Colonic mucosa (tissue), 4 donors: Measurements from ENCODE around the gene PATJ. TPM values are rescaled to one million over a fixed set of nuclear protein-coding genes. Genes with fewer than 3 reads are reported as not detected.
"Not testable (repeated sequence)": the region's sequence is repeated elsewhere in the genome, so short reads cannot be mapped to it uniquely, and the experiment has no call there.

ENCODE experiments used
- DNase-seq: peaks from one replicate; pipeline ENCODE4 v3.0.0-alpha.2; 2020
- H3K27ac ChIP-seq: fragments of 200-600 bp; one replicate; pipeline ENCODE4 v1.8.0; 2021
- H3K27me3 ChIP-seq: fragments of 200-600 bp; one replicate; pipeline ENCODE4 v1.8.0; 2021
- H3K36me3 ChIP-seq: fragments of 200-600 bp; one replicate; pipeline ENCODE4 v1.8.0; 2021
- H3K4me1 ChIP-seq: fragments of 200-600 bp; one replicate; pipeline ENCODE4 v1.8.0; 2021; ENCODE audit warnings: mild to moderate bottlenecking
- H3K4me3 ChIP-seq: fragments of 200-600 bp; one replicate; pipeline ENCODE4 v1.8.0; 2021
- H3K9ac ChIP-seq, 2 donors: one replicate each; pipeline ENCODE4 v1.7.0; 2013; ENCODE audit warnings: control low read depth in 2 of 2, low read depth in 2 of 2, low read length in 2 of 2
- H3K9me3 ChIP-seq: fragments of 200-600 bp; one replicate; pipeline ENCODE4 v1.8.0; 2021
- CTCF ChIP-seq: fragments of 200-600 bp; IDR thresholded peaks from one replicate; pipeline ENCODE4 v1.8.0; 2022; ENCODE audit warnings: antibody characterized with exemption, mild to moderate bottlenecking
- intact Hi-C: fragments of 100-400 bp; cut with DNase I; formaldehyde crosslinking; loops from one replicate; pipeline ENCODE4 v1.14.1; 2022
- total RNA-seq, 2 donors: library from RNA; stranded (reverse); fragmentation: NEBNext Ultra II Directional in 1 of 2; extraction: Animal tissue kit (Norgen Biotek cat#: 25700) in 1 of 2; gene quantifications; one replicate each; pipeline ENCODE4 v1.2.1, GENCODE V29; 2021
- donor health status: healthy.
- donor health status: DM: no; HTN: no; CAD: no.
- donor health status: DM: no; HTN: no; CAD: no.

The PATJ gene
- total RNA-seq, 2 donors from 2014 or later, result 65.6 to 69.0 TPM

- no peak overlapping the region for H3K4me3 ChIP-seq
- no peak overlapping the region for H3K9ac ChIP-seq
- TF ChIP-seq CTCF, result no peak
Measured at GRCh38 chr1:62210960-62211359, 468.7 kb downstream of the PATJ start.

DNA sequence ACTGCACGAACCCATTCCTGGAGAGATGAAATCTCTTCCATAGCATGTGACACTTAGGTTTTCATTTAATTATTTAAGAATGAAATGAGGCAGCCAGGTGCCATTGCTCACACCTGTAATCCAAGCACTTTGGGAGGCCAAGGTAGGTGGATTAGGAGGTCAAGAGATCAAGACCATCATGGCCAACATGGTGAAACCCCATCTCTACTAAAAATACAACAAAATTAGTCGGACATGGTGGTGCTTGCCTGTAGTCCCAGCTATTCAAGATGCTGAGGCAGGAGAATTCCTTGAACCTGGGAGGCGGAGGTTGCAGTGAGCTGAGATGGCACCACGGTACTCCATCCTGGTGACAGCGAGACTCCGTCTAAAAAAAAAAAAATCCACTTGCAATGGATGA, 470.1 kb downstream of the PATJ start:
- no peak for TF ChIP-seq CTCF
- Histone ChIP-seq H3K36me3 (no peaks in the 10 kb centered on the region), H3K4me3 (no peak overlapping the region), H3K27me3 (no peaks in the 10 kb centered on the region), H3K9me3 (no peaks in the 10 kb centered on the region), H3K27ac (no peak overlapping the region), H3K4me1 (no peaks in the 10 kb centered on the region), H3K9ac (no peak overlapping the region)
- DNase-seq, result no peak
- intact Hi-C loops, result no loop called here

More at GRCh38 chr1:62210960-62211359, 468.7 kb downstream of the PATJ start:
- no peaks in the 10 kb centered on the region for H3K4me1 ChIP-seq
- H3K27ac ChIP-seq, result no peak overlapping the region
- intact Hi-C loops, result no loop called here
- H3K27me3 ChIP-seq, result no peaks in the 10 kb centered on the region
- no peak for DNase-seq
- H3K9me3 ChIP-seq, result no peaks in the 10 kb centered on the region
- H3K36me3 ChIP-seq, result no peaks in the 10 kb centered on the region

DNA sequence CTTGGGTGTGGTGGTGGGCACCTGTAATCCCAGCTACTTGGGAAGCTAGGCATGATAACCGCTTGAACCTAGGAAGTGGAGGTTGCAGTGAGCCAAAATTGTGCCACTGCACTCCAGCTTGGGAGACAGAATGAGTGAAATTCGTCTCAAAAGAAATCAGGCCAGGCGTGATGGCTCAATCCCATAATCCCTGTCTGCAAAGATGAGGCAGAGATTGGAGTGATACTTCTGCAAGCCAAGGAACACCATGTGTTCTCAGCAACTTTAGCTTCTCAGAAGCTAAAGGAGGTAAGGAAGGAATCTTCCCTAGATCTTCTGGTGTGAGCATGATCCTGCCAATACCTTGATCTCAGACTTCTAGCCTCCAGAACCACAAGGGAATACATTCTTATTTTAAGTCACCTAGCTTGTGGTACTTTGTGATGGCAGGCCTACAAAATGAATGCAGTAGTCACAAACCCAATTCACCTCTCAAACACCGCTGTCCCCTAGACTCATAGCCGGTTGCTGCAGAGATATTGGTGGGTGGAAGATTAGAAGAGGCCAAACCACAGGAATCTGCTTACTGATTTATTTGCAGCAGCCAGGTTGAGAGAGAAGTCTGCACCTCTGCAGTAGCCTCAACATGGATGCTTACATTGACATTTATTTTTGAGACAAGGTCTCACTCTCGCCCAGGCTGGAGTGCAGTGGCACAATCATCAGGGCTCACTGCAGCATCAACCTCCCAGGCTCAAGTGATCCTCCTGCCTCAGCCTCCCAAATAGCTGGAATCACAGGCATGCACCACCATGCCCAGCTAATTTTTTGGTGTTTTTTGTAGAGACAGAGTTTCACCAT, 471.0 kb downstream of the PATJ start:
- DNase-seq, result no peak
- Histone ChIP-seq H3K27ac (no peak overlapping the region), H3K36me3 (no peaks in the 10 kb centered on the region), H3K4me1 (no peaks in the 10 kb centered on the region), H3K27me3 (no peaks in the 10 kb centered on the region), H3K9me3 (no peaks in the 10 kb centered on the region), H3K4me3 (no peak overlapping the region), H3K9ac (no peak overlapping the region)
- TF ChIP-seq CTCF, result no peak
- intact Hi-C loops, result no loop called here

- Histone ChIP-seq H3K4me3 (no peak overlapping the region), H3K9ac (no peak overlapping the region), H3K9me3 (no peaks in the 10 kb centered on the region), H3K27me3 (no peaks in the 10 kb centered on the region), H3K27ac (no peak overlapping the region), H3K36me3 (no peaks in the 10 kb centered on the region), H3K4me1 (no peaks in the 10 kb centered on the region)
- intact Hi-C loops, result no loop called here
- no peak for DNase-seq
- TF ChIP-seq CTCF, result no peak
Measured at GRCh38 chr1:62218604-62219003, 476.3 kb downstream of the PATJ start.

DNA sequence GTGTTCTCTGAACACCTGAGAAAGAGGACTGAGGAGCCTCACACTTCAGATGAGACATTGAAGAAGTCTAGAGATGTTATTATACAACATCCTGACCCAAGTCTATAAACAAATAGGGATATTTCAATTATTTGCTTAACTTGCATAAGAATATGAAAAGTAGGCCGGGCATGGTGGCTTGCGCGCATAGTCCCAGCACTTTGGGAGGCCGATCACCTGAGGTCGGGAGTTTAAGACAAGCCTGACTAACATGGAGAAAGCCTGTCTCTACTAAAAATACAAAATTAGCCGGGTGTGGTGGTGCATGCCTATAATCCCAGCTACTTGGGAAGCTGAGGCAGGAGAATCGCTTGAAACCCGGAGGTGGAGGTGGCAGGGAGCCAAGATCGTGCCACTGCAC, 478.2 kb downstream of the PATJ start:
- H3K4me3 ChIP-seq, H3K9ac ChIP-seq, intact Hi-C loops, H3K4me1 ChIP-seq, H3K27ac ChIP-seq, H3K9me3 ChIP-seq, DNase-seq, H3K36me3 ChIP-seq, H3K27me3 ChIP-seq: not testable (repeated sequence)

GRCh38 chr1:62221171-62221570, 478.9 kb downstream of the PATJ start:
- H3K4me3 ChIP-seq, result no peak overlapping the region
- no peaks in the 10 kb centered on the region for H3K9me3 ChIP-seq
- H3K36me3 ChIP-seq, result no peaks in the 10 kb centered on the region
- no peak for TF ChIP-seq CTCF
- no peaks in the 10 kb centered on the region for H3K4me1 ChIP-seq
- H3K27ac ChIP-seq, result no peak overlapping the region
- DNase-seq, result no peak
- no peaks in the 10 kb centered on the region for H3K27me3 ChIP-seq
- intact Hi-C loops, result no loop called here
- no peak overlapping the region for H3K9ac ChIP-seq
